Measurements from ENCODE around the gene PARP3. TPM values are rescaled to one million over a fixed set of nuclear protein-coding genes. Genes with fewer than 3 reads are reported as not detected.

PARP3 gene
- total RNA-seq, 1 experiment from 2014 or later, result 25.5 TPM

GRCh38 chr3:51931756-51932155 lies 10.4 kb upstream of the PARP3 start:
- no peak for DNase-seq (ENCODE audit: unreplicated experiment)
- intact Hi-C loops (cut with micrococcal nuclease), result no loop called here
- no peak overlapping the region for H3K27ac Mint-ChIP-seq (ENCODE audit: low read depth, unreplicated experiment)
- no TSS peak for BruUV-seq (replicated peaks)
- peaks cover 59% of the 10 kb centered on the region for H3K36me3 Mint-ChIP-seq (ENCODE audit: insufficient read depth, unreplicated experiment)
- ChIA-PET CTCF (interaction anchor here (1.2 kb wide), 1 partner anchor 10 kb away, joined by 5 read pairs; the partner anchor contains the start of gene RRP9), POLR2A (no interaction called here)
- H3K27me3 Mint-ChIP-seq (ENCODE audit: insufficient read depth, unreplicated experiment), result no peaks in the 10 kb centered on the region
- TF ChIP-seq, protein P1, sequence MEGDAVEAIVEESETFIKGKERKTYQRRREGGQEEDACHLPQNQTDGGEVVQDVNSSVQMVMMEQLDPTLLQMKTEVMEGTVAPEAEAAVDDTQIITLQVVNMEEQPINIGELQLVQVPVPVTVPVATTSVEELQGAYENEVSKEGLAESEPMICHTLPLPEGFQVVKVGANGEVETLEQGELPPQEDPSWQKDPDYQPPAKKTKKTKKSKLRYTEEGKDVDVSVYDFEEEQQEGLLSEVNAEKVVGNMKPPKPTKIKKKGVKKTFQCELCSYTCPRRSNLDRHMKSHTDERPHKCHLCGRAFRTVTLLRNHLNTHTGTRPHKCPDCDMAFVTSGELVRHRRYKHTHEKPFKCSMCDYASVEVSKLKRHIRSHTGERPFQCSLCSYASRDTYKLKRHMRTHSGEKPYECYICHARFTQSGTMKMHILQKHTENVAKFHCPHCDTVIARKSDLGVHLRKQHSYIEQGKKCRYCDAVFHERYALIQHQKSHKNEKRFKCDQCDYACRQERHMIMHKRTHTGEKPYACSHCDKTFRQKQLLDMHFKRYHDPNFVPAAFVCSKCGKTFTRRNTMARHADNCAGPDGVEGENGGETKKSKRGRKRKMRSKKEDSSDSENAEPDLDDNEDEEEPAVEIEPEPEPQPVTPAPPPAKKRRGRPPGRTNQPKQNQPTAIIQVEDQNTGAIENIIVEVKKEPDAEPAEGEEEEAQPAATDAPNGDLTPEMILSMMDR (IDR thresholded peaks at IDR 0.05; ENCODE audit: unreplicated experiment), result no peak
- no peaks in the 10 kb centered on the region for H3K9me3 Mint-ChIP-seq (ENCODE audit: unreplicated experiment)
- H3K4me3 Mint-ChIP-seq (ENCODE audit: unreplicated experiment), result no peak overlapping the region
- H3K4me1 Mint-ChIP-seq (ENCODE audit: insufficient read depth, unreplicated experiment), result no peaks in the 10 kb centered on the region

DNA sequence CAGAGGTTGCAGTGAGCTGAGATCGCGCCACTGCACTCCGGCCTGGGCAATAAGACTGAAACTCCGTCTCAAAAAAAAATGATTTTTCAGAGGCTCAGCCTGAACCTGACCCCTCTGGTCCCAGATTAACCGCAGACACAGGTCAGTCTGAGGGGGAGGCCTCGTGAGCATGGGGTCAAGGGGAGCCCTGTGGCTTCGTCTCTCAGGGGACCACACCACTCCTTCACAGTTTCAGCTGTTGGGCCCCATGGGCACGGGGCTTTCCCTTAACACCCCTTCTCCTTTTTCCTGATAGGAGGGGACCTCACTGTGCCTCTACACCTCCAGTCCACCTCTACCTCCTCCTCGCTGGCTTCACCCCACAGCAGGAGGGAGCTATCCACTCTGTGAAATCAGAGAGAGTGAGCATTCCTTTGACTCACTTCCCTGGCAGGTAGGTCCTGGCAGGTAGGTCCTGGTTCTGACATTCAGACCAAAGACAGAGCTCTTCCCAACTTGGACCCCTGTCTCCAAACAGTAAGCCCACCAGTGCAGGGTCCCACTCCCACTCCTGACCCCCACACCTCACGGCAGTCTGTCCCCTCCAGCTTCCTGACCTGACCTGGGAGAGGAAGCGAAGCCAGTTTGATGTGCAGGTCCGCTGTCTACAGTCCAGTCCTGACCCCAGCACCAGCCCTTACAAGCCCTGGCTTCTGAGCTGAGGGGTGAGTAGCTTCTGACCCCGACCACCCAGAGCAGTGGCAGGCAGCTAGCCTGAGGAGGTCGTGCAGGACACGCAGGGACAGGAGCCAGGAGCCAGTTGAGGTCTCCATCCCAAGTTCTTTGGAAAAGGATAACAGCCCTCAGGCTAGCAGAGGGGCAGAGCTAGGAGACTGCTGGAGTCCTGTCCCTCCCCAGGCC lies 9.4 kb upstream of the PARP3 start:
- H3K27me3 Mint-ChIP-seq (ENCODE audit: insufficient read depth, unreplicated experiment), result no peaks in the 10 kb centered on the region

DNA sequence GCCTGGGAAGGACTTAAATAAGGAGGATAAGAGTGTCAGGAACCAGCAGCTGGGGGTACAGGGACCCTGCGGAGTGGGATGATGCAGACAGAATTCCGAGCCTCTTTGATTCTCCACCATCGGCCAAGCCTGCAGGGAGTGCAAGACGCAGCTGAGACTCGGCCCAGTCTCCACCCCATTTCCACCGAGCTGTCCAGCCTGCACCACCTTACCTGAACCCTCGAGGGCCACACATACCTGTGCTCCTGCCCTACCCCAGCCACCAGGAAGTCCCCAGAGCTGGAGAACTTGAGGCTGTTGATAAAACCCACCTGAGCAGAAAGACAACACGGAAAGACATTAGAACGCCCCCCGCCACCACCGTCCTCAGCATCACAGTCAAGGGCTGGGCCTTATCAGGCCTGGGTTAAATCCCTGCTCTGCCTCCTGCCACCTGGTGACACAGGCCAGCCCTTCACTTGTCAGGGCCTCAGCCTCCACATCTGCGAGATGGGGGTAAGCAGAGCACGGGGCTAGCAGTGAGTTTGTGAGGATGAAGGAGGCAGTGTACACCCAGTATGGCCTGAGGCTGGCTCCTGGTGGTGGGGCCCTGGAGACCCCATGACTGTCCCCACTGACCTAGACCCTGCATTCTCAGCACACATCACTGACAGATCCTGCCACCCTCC lies 8.6 kb upstream of the PARP3 start:
- no peaks in the 10 kb centered on the region for H3K4me1 Mint-ChIP-seq (ENCODE audit: insufficient read depth, unreplicated experiment)
- TF ChIP-seq, protein P1 (IDR thresholded peaks at IDR 0.05; ENCODE audit: unreplicated experiment), result no peak
- H3K27me3 Mint-ChIP-seq (ENCODE audit: insufficient read depth, unreplicated experiment), result no peaks in the 10 kb centered on the region
- ChIA-PET CTCF (interaction anchor here (0.6 kb wide), 2 partner anchors 153 to 1277 kb away, joined by 3 to 4 read pairs; no protein-coding TSS in a partner anchor), POLR2A (interaction anchor here (0.6 to 1.1 kb wide), 2 partner anchors 8 to 23 kb away, joined by 3 to 6 read pairs; partner anchors contain the start of gene RRP9)
- H3K9me3 Mint-ChIP-seq (ENCODE audit: unreplicated experiment), result no peaks in the 10 kb centered on the region
- BruUV-seq (replicated peaks), result no TSS peak
- no peak overlapping the region for H3K27ac Mint-ChIP-seq (ENCODE audit: low read depth, unreplicated experiment)
- no peak for DNase-seq (ENCODE audit: unreplicated experiment)
- intact Hi-C loops (cut with micrococcal nuclease), result no loop called here
- peaks cover 74% of the 10 kb centered on the region for H3K36me3 Mint-ChIP-seq (ENCODE audit: insufficient read depth, unreplicated experiment)
- no peak overlapping the region for H3K4me3 Mint-ChIP-seq (ENCODE audit: unreplicated experiment)

More for the DNA sequence above, 9.4 kb upstream of the PARP3 start:
- TF ChIP-seq, protein P1 (IDR thresholded peaks at IDR 0.05; ENCODE audit: unreplicated experiment), result no peak
- peaks cover 68% of the 10 kb centered on the region for H3K36me3 Mint-ChIP-seq (ENCODE audit: insufficient read depth, unreplicated experiment)
- no peaks in the 10 kb centered on the region for H3K9me3 Mint-ChIP-seq (ENCODE audit: unreplicated experiment)
- CTCF ChIA-PET, result interaction anchor here (0.6 to 1.2 kb wide), 3 partner anchors 9 to 1276 kb away, joined by 3 to 5 read pairs (median 4); partner anchors contain the start of gene RRP9
- intact Hi-C loops (cut with micrococcal nuclease), result no loop called here
- POLR2A ChIA-PET, result interaction anchor here (0.7 to 1.1 kb wide), 2 partner anchors 9 to 17 kb away, joined by 3 read pairs; partner anchors contain the start of gene RRP9
- no TSS peak for BruUV-seq (replicated peaks)
- no peak for DNase-seq (ENCODE audit: unreplicated experiment)
- no peak overlapping the region for H3K4me3 Mint-ChIP-seq (ENCODE audit: unreplicated experiment)
- H3K4me1 Mint-ChIP-seq (ENCODE audit: insufficient read depth, unreplicated experiment), result no peaks in the 10 kb centered on the region
- H3K27ac Mint-ChIP-seq (ENCODE audit: low read depth, unreplicated experiment), result no peak overlapping the region
